HG03039 (cell line): Measurements from ENCODE around the gene SLC6A19.
"Not testable (repeated sequence)": the region's sequence is repeated elsewhere in the genome, so short reads cannot be mapped to it uniquely, and the experiment has no call there.

ENCODE experiments used
- ATAC-seq: cut with Tn5 transposase; IDR thresholded peaks from one replicate; pipeline ENCODE4 v1.9.1; 2021; ENCODE audit warnings: mild to moderate bottlenecking, moderate library complexity; ENCODE audit not compliant: unreplicated experiment

Gene SLC6A19

DNA sequence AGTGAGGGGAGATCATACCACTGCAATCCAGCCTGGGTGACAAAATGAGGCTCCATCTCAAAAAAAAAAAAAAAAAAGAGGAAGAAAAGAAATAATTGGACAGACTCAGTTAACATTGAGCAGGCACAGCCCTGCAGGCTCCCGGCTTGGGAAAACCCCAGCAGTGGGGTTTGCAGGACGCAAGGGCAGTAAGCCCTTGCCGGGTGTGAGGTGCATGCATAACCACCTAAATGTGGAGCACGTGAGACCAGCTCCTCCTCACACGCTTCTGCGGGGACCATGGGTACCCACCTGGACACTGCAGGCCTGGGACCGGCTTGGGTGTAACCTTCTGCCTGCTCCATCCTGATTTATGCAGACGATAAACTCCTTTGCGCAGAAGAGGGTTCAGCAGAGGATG lies 19.0 kb downstream of the SLC6A19 start:
- no peak for ATAC-seq

DNA sequence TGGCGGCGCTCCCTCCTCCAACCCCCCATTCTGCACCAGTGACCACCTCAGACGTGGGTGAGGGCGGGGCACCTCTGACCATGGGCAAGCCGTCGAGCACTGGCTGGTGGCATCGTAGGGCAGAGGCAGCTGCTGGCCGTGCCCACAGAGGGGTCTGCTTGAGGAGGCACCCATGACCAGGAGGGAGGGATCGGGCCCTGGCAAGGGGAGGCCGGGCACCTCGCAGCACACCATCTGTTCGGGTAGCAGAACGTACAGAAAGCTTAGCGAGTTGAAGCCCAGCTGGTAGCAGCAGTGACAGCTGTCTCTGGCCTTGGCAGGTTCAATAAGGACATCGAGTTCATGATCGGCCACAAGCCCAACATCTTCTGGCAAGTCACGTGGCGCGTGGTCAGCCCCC lies 19.4 kb downstream of the SLC6A19 start:
- no peak for ATAC-seq

DNA sequence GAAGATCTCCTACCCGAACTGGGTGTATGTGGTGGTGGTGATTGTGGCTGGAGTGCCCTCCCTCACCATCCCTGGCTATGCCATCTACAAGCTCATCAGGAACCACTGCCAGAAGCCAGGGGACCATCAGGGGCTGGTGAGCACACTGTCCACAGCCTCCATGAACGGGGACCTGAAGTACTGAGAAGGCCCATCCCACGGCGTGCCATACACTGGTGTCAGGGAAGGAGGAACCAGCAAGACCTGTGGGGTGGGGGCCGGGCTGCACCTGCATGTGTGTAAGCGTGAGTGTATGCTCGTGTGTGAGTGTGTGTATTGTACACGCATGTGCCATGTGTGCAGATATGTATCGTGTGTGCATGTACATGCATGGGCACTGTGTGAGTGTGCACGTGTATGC lies 20.3 kb downstream of the SLC6A19 start:
- ATAC-seq, result no peak

DNA sequence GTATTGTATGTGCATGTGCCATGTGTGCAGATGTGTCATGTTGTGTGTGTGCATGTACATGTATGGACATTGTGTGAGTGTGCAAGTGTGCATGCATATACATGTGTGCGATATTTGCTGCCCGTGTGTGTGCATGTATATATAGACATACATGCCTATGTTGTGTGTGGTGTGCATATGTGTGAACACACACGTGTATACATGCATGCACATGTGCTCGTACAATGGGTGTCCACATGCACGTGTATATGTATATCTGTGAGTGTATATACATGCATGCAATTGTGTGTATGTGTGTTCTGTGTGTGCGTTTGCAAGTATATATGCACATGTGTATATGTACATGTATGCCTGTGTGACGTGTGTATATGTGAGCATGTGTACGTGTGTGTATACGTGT lies 20.8 kb downstream of the SLC6A19 start:
- no peak for ATAC-seq

DNA sequence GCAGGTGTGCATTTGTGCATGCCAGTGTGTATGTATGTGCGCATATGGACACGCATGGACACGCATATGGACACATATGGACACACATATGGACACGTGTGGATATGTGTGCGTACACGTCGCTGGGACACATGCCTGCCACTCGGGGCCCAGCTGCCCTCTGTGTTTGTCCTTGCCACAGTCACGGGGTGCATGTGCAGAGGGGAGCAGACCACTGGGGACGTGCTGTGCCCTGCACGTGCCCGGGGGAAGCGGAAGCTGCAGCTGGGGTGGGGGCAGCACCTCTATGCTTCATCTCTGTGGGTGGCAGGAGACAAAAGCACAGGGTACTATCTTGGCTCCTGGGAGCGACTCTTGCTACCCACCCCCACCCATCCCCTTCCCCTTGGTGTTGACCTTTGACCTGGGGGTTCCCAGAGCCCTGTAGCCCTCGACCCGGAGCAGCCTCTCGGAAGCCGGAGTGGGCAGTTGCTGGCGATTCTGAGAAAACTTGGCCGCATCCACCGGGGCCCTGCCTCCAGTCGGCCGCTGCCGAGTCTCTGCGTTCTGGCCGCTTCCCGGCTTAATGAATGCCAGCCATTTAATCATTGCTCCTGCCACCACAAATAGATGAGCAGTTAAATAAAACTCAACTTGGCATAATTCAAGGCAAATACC lies 21.4 kb downstream of the SLC6A19 start:
- ATAC-seq, result no peak

DNA sequence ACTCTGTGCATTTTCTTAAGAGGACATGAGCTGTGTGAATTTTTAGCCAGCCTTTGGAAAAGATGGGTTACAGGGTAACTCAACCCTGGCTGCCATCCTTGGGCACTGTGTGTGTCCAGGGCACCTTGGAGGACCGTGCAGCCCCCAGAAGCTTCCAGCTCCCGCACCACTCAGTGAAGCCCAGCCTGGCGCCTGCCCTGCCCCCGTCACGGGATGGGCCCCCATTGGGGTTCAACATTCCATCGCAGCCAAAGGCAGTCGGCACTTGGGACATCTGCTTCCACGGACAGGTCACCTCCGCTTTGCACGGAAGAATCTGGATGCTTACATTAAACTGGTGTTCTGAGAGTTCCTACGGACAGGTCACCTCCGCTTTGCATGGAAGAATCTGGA lies 21.9 kb downstream of the SLC6A19 start:
- ATAC-seq, result no peak

DNA sequence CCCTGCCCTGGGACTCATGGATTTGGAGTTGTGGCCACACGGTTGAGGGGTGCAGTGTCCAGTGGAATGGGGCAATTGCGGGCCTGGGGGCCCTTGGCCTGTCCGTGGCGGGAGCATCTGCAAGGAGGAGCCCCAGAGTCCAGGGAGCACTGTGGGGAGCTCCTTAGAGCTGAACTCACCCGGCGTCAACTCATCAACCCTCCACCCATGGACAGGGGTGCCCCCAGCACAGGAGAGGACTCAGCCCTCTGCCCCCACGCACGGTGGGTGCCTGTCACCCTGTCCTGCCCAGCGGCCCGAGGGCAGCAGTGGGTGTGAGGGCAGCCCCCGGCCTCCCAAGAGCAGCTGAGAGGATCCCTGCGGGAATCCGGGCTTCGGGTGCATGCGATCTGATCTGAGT lies 23.2 kb downstream of the SLC6A19 start:
- ATAC-seq, result no peak

DNA sequence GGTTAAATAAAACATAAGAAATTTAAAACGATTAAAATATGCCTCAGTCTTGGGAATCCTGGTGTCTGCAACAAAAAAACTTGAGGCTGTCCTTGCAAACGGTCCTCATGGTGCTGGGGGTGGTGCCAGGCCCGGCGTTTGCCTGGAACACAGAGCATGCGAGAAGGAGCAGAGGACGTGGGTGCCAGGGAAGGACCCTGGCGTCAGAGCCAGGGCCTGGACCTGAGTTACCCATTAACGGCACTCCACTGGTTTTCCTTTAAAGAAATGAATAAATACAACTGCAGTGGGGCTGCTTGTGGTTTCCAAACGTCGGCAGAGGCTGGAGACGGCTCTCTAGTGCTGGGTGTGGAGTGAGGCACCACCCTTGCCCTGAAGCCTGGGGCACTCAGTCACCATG lies 23.7 kb downstream of the SLC6A19 start, which contains the start of gene SLC6A18:
TSS of gene SLC6A18 (plus strand) at position 301 of the 400 bp plus-strand sequence. CDS start at position 398, 97 bp downstream.
- no peak for ATAC-seq

DNA sequence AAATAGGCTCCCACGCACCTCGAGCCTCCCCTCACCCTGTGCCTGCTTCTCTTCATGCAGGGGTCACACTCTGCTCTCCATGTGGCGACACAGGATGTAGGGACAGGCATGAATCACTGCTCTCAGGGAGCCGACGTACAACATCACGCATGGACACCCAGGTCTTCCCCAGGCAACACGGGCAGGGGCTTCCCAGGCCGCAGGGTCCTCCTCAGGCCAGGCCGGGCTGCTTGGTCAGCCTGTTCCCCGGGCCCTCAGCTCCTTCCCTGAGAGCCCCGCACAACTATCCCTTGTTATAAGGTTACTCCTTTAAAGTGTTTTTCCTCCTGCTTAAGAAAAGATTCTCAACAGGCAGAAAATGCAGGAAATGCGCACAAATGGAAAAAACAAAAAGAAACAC lies 24.8 kb downstream of the SLC6A19 start:
- no peak for ATAC-seq

DNA sequence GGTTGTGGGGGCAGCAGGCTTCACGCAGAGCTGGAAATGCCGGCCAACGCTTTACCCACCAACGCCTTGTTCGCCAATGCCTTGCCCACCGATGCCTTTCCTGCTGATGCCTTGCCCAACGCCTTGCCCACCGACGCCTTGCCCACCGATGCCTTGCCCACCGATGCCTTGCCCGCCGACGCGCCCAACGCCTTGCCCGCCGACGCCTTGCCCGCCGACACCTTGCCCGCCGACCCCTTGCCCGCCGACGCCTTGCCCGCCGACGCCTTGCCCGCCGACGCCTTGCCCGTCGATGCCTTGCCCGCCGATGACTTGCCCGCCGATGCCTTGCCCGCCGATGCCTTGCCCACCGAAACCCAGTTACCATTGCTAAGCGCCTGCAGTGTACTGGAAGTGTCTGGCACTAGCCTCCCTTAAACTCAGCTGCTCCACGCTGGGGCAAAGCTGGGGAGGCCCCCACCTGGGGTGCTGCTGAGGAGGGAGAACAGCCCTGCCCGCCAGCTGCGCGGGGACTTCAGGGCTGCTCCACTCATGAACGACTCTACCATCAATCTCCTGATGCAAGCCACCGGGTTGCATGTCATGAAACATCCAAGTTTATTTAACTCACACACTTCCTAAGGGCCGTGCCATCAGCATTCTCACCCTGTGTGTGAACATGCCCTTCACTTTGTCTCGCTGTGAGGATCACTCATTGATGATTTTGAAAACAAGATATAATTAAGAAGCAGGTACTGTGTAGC lies 25.6 kb downstream of the SLC6A19 start:
- ATAC-seq, result no peak

DNA sequence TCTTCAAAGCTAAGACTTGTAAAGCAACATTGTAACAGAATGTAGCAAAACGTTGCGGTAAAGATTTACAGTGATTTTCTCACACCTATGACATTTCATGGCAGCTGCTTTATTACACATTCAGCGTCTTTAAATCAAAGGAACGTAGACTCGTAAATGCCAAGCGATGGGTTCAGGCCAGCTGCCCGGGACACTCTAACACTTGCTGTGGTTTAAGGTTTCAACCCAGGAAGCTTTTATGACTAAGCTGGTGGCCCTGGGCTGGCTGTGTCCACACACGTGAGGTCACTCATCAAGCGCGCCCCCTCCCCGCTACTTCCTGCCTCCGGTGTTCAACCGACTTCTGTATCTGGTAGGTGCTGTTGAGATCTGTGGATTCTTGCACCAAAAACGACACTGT lies 26.3 kb downstream of the SLC6A19 start:
- ATAC-seq, result no peak

DNA sequence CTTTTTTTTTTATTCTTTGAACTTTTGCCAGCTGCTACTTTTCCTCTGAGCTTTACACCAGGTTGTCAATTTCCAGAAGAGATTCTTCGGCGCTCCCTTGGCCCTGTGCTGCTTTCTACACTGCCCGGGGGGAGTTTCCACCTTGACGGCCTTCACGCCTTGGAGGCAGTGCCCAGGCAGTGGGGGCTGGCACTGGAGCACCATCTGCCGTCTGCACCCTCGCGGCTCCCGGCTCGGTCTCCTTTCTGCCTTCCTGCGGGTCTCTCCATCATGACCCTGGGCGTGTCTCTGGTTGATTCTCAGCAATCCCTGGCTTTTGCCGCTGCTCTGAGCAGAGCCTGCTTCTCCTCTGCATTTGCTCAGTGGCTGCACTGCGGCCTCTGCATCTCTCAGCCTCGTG lies 26.7 kb downstream of the SLC6A19 start:
- no peak for ATAC-seq

DNA sequence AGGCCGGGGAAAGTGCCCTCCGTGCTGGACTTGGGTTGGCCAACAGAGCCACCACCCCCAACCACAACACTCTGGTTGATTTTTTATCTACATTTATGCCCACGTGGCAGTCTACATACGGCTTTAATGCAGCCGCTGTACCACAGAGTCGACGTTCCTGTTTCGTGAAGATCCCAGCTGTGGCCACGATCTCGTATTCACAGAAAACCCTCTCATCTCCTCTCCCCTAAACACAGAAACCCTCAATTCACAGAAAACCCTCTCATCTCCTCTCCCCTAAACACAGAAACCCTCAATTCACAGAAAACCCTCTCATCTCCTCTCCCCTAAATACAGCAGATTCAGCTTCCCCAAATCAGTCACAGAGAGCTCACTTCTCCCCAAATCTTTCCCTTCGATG lies 27.6 kb downstream of the SLC6A19 start:
- ATAC-seq, result not testable (repeated sequence)

DNA sequence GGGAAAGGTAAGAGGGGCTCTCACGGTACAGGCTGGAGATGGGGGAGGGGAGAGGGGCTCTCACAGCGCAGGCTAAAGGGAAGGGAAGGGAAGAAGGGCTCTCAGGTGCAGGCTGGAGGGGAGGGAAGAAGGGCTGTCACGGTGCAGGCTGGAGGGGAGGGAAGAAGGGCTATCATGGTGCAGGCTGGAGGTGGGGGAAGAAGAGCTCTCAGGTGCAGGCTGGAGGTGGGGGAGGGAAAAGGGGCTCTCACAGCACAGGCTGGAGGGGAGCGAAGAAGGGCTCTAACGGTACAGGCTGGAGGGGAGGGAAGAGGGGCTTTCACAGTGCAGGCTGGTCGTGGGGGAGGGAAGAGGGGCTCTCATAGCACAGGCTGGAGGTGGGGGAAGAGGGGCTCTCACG lies 28.4 kb downstream of the SLC6A19 start:
- no peak for ATAC-seq

DNA sequence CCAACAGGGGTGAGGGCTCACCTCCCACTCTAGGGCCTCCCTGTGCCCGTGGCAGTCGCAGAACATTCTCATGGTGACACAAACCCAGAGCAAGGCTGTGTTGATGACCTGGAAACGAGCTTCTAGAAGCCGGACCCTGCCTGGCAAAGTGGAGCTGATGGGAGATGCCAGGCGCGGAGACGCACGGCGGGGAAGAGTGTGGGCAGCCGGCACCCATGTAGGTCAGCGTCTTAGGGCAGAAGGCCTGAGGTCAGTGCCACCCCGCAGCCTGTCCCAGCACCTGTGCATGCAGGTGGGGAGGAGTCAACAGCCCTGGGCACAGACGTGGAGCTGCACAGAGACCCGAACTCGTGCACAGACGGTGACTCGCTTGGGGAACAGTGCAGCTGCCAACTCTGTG lies 29.2 kb downstream of the SLC6A19 start:
- no peak for ATAC-seq

DNA sequence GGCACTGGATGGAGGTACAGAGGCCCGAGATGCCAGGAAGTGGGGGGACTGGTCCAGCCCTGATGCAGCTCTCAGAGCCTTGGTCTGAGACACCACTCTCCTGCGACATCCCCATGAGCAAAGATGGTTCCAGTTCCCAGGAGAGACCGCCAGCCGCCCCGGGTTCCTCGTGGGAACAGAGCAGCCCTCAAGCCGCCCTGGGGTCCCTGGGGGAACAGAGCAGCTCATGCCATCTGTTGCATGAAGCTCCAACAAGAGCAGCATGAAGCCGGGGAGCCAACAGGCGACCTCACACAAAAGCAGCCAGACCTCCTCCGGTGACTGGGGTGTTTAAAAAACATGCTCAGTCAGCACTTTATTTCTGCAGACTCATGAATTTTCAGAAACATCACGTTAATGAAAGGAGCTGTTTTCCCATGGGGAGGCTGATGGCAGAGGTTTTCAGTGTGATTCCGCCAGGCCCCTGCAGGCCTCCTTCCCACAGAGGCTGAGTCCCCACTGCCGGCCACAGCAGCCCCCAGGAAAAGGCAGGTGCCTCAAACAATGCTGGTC lies 30.0 kb downstream of the SLC6A19 start:
- no peak for ATAC-seq

DNA sequence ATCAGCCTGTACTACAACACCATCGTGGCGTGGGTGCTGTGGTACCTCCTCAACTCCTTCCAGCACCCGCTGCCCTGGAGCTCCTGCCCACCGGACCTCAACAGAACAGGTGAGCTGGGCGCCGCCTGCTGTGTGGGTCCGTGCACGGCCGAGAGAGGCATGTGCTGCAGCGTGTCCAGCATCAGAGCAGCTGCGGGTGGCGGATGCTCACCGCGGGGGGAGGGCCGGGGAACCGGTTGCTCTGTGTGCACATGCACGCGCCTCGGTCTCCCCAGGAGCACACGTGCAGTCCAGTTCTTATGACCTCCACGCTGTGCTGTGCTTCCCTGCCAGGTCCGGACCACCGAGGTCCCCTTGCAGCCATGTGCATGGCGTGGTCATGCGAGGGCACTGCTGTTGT lies 31.4 kb downstream of the SLC6A19 start:
- ATAC-seq, result no peak

DNA sequence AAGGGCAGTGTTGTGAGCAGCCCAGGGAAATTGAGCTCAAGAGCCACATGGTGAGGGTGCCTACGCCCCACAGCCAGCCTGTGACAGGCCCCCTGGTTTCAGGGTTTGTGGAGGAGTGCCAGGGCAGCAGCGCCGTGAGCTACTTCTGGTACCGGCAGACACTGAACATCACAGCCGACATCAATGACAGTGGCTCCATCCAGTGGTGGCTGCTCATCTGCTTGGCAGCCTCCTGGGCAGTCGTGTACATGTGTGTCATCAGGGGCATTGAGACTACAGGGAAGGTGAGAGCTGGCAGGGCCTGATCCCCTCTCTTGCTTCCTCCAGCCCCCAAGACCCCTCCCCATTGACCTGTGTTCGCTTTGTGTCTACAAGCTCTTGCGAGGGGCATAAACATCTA lies 34.0 kb downstream of the SLC6A19 start:
- ATAC-seq, result no peak

DNA sequence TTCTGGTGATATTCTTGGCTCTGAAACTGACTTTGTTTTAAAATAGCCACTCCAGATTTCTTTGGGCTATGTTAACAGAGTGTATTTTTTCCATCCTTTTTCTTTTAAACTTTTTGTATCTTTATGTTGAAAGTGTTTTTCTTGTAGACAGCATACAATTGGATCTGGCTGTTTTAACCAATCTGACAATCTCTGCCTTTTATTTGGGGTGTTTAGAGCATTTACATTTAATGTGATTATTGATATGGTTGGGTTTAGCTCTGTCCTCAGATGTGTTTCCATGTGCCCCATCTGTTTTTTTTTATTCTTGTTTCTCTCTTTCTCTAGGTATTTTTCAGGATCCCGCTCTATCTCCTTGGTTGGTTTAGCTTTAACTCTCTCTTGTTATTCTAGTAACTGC lies 34.4 kb downstream of the SLC6A19 start:
- ATAC-seq, result no peak

DNA sequence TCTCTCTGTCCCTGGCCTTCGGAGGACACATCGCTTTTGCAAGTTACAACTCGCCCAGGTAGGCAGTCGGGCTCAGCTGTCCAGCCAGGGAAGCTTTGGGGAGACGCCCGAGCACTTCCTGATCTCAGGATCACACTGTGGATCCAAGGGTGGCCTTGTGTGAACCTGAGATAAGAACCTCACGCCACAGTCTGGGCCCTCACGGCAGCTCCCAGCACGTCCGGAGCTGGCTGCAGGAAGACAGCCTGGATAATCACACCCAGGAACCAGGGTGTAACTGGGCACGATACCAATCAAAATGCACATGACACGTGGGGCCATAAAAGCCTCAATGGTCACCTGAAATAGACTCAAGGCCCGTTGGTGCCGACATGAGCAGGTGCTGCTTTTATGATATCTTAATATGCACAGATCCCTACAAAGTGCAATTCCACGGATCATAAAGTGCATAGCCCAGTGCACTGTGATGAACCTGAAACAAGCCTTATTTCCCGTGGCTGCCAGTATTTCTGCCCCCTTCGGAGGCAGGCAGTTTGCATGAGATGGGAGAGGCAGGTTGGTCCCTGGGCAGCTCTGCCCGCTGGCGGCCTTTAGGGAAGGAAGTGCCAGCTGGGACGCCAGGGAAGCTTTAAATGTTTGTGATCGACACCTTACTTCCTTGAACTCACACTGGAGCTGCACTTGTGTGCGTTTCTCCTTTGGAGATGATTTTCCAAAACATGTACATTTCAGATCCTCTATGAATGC lies 38.3 kb downstream of the SLC6A19 start:
- ATAC-seq, result no peak

DNA sequence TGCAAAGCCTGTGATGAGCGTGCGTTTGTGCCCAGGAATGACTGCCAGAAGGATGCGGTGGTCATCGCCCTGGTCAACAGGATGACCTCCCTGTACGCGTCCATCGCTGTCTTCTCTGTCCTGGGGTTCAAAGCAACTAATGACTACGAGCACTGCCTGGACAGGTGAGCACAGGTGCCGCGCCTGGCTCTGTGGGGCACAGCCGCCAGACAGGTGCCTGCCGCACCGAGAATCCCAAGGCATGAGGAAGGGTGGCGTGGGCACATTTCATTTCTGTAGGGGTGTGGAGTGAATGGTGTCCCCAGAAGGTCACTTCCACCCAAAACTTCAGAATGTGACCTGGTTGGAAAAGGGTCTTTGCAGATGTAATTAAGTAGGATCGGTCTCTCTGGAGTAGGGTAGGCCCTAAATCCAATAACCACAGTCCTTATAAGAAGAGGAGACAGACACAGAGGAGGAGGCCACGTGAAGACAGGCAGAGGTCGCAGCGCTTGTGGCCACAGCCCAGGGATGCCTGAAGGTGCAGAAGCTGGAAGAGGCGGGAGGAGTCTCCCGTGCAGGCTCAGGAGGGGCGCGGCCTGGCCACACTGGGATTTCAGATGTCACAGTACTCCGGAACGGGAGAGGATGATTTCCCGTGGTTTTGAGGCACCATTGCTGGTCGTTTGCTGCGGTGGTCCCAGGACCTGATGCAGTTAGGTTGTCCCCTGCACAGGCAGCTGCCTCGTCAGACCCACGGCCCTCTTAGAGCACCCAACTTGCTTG lies 39.3 kb downstream of the SLC6A19 start:
- ATAC-seq, result no peak
